Measurements from ENCODE around the gene FOXO3.

Gene FOXO3

DNA sequence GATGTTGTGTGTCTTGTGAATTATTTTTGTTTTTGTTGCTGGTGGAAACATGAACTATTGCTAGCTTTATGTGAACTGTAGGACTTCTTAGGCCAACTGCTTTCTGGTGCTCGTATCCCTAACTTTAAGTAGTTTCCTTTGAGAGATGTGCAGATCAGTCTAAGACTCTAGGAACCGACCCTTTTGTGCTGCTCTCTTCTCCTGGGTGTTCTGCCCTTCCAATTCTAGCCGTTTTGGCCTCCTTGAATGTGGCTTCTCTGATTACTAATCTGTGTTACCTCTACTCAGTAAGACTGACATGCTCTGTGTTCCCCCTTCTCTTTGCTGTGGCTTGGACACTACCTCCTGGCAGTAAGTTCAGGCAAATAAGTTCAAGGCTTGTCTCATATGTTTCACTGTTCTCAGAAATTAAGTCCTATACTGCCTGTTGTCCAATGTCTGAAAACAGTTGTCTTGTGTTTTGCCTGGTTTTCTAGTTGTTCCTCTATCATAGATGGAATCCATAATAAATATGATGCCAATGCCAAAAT is 58.0 kb downstream of the FOXO3 start:
- no peak overlapping the region for H3K4me3 ChIP-seq (ENCODE audit: low read length)
- H3K27me3 ChIP-seq (ENCODE audit: control insufficient read depth, insufficient read depth, low read length): no peaks in the 10 kb centered on the region
- peaks cover 32% of the 10 kb centered on the region for H3K4me1 ChIP-seq (ENCODE audit: control insufficient read depth, insufficient read depth, low read length)
- H3K27ac ChIP-seq (ENCODE audit: low read depth, low read length): no peak overlapping the region
- no peaks in the 10 kb centered on the region for H3K36me3 ChIP-seq (ENCODE audit: control insufficient read depth, insufficient read depth, low read length)
- H3K9ac ChIP-seq (ENCODE audit: low read length): no peak overlapping the region

GRCh38 chr6:108619431-108620197 is 58.9 kb downstream of the FOXO3 start:
- Histone ChIP-seq H3K36me3 (ENCODE audit: control insufficient read depth, insufficient read depth, low read length) (no peaks in the 10 kb centered on the region), H3K27me3 (ENCODE audit: control insufficient read depth, insufficient read depth, low read length) (no peaks in the 10 kb centered on the region), H3K9ac (ENCODE audit: low read length) (no peak overlapping the region), H3K27ac (ENCODE audit: low read depth, low read length) (no peak overlapping the region), H3K4me3 (ENCODE audit: low read length) (no peak overlapping the region), H3K4me1 (ENCODE audit: control insufficient read depth, insufficient read depth, low read length) (peaks cover 32% of the 10 kb centered on the region)

GRCh38 chr6:108621117-108621516 is 60.4 kb downstream of the FOXO3 start:
- Histone ChIP-seq H3K36me3 (ENCODE audit: control insufficient read depth, insufficient read depth, low read length) (no peaks in the 10 kb centered on the region), H3K27ac (ENCODE audit: low read depth, low read length) (no peak overlapping the region), H3K4me3 (ENCODE audit: low read length) (no peak overlapping the region), H3K4me1 (ENCODE audit: control insufficient read depth, insufficient read depth, low read length) (peaks cover 32% of the 10 kb centered on the region), H3K9ac (ENCODE audit: low read length) (no peak overlapping the region), H3K27me3 (ENCODE audit: control insufficient read depth, insufficient read depth, low read length) (no peaks in the 10 kb centered on the region)

GRCh38 chr6:108622641-108623298 is 62.1 kb downstream of the FOXO3 start:
- Histone ChIP-seq H3K4me1 (ENCODE audit: control insufficient read depth, insufficient read depth, low read length) (peaks cover 24% of the 10 kb centered on the region), H3K27ac (ENCODE audit: low read depth, low read length) (no peak overlapping the region), H3K36me3 (ENCODE audit: control insufficient read depth, insufficient read depth, low read length) (no peaks in the 10 kb centered on the region), H3K4me3 (ENCODE audit: low read length) (no peak overlapping the region), H3K27me3 (ENCODE audit: control insufficient read depth, insufficient read depth, low read length) (no peaks in the 10 kb centered on the region), H3K9ac (ENCODE audit: low read length) (no peak overlapping the region)

DNA sequence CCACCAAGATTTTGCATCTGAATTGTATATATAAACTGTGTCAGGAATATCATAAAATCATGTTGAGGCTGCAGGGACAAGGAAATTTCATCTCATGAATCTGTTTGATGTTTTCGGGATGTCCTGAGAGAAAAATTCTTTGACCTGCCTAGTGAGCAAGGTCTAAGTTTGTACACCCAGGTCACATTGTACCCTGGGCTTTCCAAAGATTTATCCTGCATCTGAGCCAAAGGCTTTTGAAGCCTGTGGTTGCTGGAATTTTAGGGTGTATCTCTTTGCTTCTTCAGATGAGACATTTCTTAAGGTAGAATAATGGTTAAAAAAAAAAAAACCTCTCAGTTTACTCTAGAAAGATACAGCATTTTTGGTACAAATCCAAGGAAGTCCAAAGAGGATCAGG is 63.3 kb downstream of the FOXO3 start:
- peaks cover 15% of the 10 kb centered on the region for H3K4me1 ChIP-seq (ENCODE audit: control insufficient read depth, insufficient read depth, low read length)
- no peak overlapping the region for H3K27ac ChIP-seq (ENCODE audit: low read depth, low read length)
- no peak overlapping the region for H3K9ac ChIP-seq (ENCODE audit: low read length)
- no peaks in the 10 kb centered on the region for H3K27me3 ChIP-seq (ENCODE audit: control insufficient read depth, insufficient read depth, low read length)
- H3K4me3 ChIP-seq (ENCODE audit: low read length): no peak overlapping the region
- no peaks in the 10 kb centered on the region for H3K36me3 ChIP-seq (ENCODE audit: control insufficient read depth, insufficient read depth, low read length)

DNA sequence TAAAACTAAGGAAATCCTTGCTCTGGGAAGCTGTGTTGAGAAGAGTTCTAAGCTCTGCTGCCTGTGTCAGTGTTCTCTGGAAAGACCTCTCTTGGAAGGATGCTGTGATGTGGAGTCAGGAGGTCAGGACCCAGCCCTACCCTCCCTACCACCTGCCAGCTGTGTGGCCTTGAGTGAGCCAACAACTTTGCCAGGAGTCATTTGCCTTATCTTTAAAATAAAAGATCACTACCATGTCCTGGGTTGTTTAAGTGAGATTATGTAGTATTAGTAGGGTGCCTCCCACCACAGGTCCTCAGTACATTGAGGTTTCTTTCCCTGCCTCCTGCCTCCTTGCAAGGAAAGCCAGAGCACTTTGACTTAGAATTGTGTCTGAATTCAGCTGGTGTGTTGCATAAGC is 64.9 kb downstream of the FOXO3 start:
- Histone ChIP-seq H3K4me1 (ENCODE audit: control insufficient read depth, insufficient read depth, low read length) (peaks cover 5% of the 10 kb centered on the region), H3K27me3 (ENCODE audit: control insufficient read depth, insufficient read depth, low read length) (no peaks in the 10 kb centered on the region), H3K4me3 (ENCODE audit: low read length) (no peak overlapping the region), H3K9ac (ENCODE audit: low read length) (no peak overlapping the region), H3K27ac (ENCODE audit: low read depth, low read length) (no peak overlapping the region), H3K36me3 (ENCODE audit: control insufficient read depth, insufficient read depth, low read length) (no peaks in the 10 kb centered on the region)

DNA sequence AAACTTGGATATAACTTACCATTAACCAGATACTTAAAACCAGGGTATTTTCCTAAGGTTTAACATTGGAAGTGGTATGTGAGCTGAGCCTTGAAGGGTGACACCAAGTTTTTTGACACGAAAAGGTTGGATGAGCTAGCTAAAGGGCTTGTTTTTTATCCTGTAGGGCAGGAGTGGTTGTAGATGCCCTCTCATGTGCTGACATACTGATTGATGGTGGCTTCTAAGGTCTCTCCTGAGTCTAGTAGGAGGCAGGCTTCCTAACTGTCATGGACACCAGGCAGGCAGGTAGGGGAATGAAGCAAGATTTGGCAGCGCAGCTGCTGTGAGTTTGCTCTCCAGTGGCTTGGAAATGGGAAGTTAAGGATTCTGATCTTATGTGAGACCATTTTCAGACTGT is 66.1 kb downstream of the FOXO3 start:
- Histone ChIP-seq H3K27ac (ENCODE audit: low read depth, low read length) (no peak overlapping the region), H3K27me3 (ENCODE audit: control insufficient read depth, insufficient read depth, low read length) (no peaks in the 10 kb centered on the region), H3K4me3 (ENCODE audit: low read length) (no peak overlapping the region), H3K9ac (ENCODE audit: low read length) (no peak overlapping the region), H3K36me3 (ENCODE audit: control insufficient read depth, insufficient read depth, low read length) (no peaks in the 10 kb centered on the region), H3K4me1 (ENCODE audit: control insufficient read depth, insufficient read depth, low read length) (peaks cover 6% of the 10 kb centered on the region)

- Histone ChIP-seq H3K4me3 (ENCODE audit: low read length) (no peak overlapping the region), H3K36me3 (ENCODE audit: control insufficient read depth, insufficient read depth, low read length) (no peaks in the 10 kb centered on the region), H3K9ac (ENCODE audit: low read length) (no peak overlapping the region), H3K4me1 (ENCODE audit: control insufficient read depth, insufficient read depth, low read length) (peaks cover 8% of the 10 kb centered on the region), H3K27me3 (ENCODE audit: control insufficient read depth, insufficient read depth, low read length) (no peaks in the 10 kb centered on the region), H3K27ac (ENCODE audit: low read depth, low read length) (no peak overlapping the region)
Observed at GRCh38 chr6:108627692-108628550, 67.2 kb downstream of the FOXO3 start.

DNA sequence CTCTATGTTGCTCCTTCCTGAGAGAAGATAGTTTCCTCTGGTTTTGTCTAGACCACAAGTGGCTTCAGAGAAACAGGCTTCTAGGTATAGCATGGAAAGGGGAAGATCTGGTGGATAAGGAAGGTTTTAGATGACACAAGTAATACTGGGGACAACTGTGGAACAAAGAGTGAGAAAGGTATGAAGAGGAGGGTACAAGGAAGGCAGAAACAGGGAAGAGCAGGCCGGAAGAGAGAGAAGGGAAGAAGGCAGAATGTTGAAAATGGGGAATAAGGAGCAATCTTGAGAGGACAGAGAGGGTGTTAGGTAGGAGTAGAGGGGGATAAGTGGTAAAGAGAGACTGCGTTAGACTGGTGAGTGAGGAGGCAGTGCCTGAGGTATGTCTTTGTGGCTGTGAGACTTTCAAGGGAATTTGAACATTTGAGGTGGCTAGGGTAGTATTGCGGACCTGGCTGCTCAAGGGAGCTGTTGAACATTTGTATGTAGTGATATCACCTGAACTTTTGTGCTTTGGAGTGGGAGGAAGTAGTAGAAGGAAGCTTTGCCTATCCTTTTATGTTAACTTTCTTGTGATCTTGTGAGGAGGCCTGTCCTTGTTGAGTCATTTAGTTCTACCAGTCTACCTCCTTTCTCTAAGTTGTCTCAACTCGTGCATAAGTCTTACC is 69.5 kb downstream of the FOXO3 start:
- H3K36me3 ChIP-seq (ENCODE audit: control insufficient read depth, insufficient read depth, low read length): no peaks in the 10 kb centered on the region
- no peak overlapping the region for H3K9ac ChIP-seq (ENCODE audit: low read length)
- H3K4me1 ChIP-seq (ENCODE audit: control insufficient read depth, insufficient read depth, low read length): peaks cover 4% of the 10 kb centered on the region
- H3K27me3 ChIP-seq (ENCODE audit: control insufficient read depth, insufficient read depth, low read length): no peaks in the 10 kb centered on the region
- H3K4me3 ChIP-seq (ENCODE audit: low read length): no peak overlapping the region
- H3K27ac ChIP-seq (ENCODE audit: low read depth, low read length): no peak overlapping the region

GRCh38 chr6:108632441-108632840 is 71.7 kb downstream of the FOXO3 start:
- Histone ChIP-seq H3K4me3 (ENCODE audit: low read length) (no peak overlapping the region), H3K9ac (ENCODE audit: low read length) (no peak overlapping the region), H3K27me3 (ENCODE audit: control insufficient read depth, insufficient read depth, low read length) (no peaks in the 10 kb centered on the region), H3K27ac (ENCODE audit: low read depth, low read length) (no peak overlapping the region), H3K4me1 (ENCODE audit: control insufficient read depth, insufficient read depth, low read length) (peaks cover 10% of the 10 kb centered on the region), H3K36me3 (ENCODE audit: control insufficient read depth, insufficient read depth, low read length) (no peaks in the 10 kb centered on the region)

DNA sequence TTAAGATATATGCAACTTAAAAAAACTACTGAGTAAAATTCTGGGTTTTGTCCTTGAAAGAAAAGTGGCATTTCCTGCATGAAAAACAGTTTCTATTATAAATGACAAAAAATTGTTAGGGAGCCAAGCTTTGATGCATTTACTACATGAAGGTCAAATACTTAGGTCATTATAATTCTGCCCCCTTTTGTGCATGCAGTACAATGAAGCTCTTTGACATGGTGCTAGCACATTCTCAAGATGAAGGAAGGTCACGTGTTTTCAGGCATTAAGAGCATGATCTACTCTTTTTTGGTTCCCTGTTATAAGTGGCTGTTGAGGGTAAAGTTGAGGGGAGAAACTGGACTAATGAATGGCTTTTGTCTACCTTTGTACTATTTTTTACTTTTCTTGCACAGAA is 72.7 kb downstream of the FOXO3 start:
- Histone ChIP-seq H3K9ac (ENCODE audit: low read length) (no peak overlapping the region), H3K36me3 (ENCODE audit: control insufficient read depth, insufficient read depth, low read length) (no peaks in the 10 kb centered on the region), H3K4me3 (ENCODE audit: low read length) (no peak overlapping the region), H3K27ac (ENCODE audit: low read depth, low read length) (no peak overlapping the region), H3K4me1 (ENCODE audit: control insufficient read depth, insufficient read depth, low read length) (peaks cover 10% of the 10 kb centered on the region), H3K27me3 (ENCODE audit: control insufficient read depth, insufficient read depth, low read length) (no peaks in the 10 kb centered on the region)

Data from rectal smooth muscle tissue (tissue), 1 donor.